ENCODE data around the gene ELMOD3.
"Not testable (repeated sequence)": the region's sequence is repeated elsewhere in the genome, so short reads cannot be mapped to it uniquely, and the experiment has no call there.

GRCh38 chr2:85343207-85343895, 11.2 kb upstream of the ELMOD3 start:
- TF ChIP-seq CTCF (IDR thresholded peaks at IDR 0.05; ENCODE audit: low read depth, low read length, missing input control); REST (IDR thresholded peaks at IDR 0.05); SP1 (IDR thresholded peaks at IDR 0.05); GABPA (IDR thresholded peaks at IDR 0.05 in 1 of 2, conservative IDR thresholded peaks at IDR 0.05 in 1 of 2); ATF3 (IDR thresholded peaks at IDR 0.05): not testable (repeated sequence)
